Measurements from ENCODE around the gene COL4A1. TPM values are rescaled to one million over a fixed set of nuclear protein-coding genes. Genes with fewer than 3 reads are reported as not detected.

Gene COL4A1
- polyA plus RNA-seq (14.5 to 30.3 TPM (median 22.3 TPM) in 3 replicates), polyA minus RNA-seq (39.4 to 56.2 TPM (median 43.0 TPM) in 3 replicates)
- polyA plus RNA-seq (2011; ENCODE audit: low read depth): 1.3 TPM
- polyA plus RNA-seq (2011; cell fraction: cytosol; rRNA removed): 4.7 and 5.4 TPM in 2 replicates
- 40.7 and 46.5 TPM in 2 replicates for polyA plus RNA-seq (2011; cell fraction: nucleus; rRNA removed)
- 2.0 and 35.6 TPM in 2 replicates for polyA plus RNA-seq (2012; ENCODE audit: low replicate concordance)
- 12.3 TPM for polyA minus RNA-seq (2011; cell fraction: cytosol; rRNA and poly(A)+ RNA removed)
- 57.2 and 70.4 TPM in 2 replicates for polyA minus RNA-seq (2011; cell fraction: nucleus; rRNA and poly(A)+ RNA removed)

DNA sequence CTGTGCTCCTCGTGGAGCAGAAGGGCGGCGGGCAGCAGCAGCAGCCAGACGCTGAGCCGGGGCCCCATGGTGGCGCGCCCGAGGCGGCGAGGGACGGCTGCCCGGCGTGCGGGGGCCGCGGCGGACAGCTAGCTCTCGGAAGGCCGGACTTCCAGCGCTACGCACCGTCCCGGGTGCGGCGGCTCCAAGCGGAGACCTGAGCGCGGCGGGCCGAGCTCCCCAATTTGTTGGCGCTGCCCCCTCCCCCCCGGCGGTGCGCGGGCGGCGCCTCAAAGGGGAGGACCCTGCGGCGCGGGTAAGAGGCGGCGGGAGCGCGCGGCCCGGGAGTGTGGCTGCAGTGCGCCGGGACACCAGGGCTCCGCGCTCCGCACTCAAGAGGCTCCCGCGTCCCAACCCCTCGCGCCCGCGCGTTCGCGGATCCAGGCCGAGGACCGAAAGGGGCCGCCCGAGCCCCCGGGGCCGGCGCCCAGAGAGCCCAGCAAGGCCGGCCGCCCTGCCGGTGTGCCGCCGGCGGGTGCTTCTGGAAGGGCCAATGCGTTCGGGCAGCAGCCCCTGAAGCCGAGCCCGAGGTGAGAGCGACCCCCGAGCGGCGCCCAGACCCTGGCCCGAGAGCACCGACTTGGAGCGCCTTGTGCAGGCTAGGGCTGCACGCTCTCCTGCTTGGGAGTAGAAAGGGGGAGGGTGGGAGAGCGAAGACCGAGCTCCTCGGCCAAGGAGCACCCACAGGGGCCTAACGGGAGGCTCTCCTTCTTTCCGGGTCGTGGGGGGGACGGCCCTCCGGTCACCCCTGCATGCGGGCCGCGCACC is at the start of gene COL4A1, which contains the start of gene COL4A2:
Gene COL4A1, minus strand, starts transcription at position 198 of the 807 bp plus-strand sequence. Its CDS starts 130 bp downstream, at position 68.
Gene COL4A2, plus strand, starts transcription at position 325 of the 807 bp plus-strand sequence. CDS start 620 bp downstream, outside the sequence.
- H3K9me3 ChIP-seq (ENCODE audit: control insufficient read depth, low read depth, low read length): no peaks in the 10 kb centered on the region
- H3K79me2 ChIP-seq (ENCODE audit: control insufficient read depth, insufficient read depth, low read length): peaks cover 80% of the 10 kb centered on the region
- no peak for DNase-seq (ENCODE audit: low read depth, low spot score)
- peak within 1 kb of the TSS; percentile 80 for H3K9ac ChIP-seq (ENCODE audit: control insufficient read depth, extremely low read depth, insufficient read depth, low read length)
- peaks cover 3 to 14% of the 10 kb centered on the region in 2 experiments for H3K36me3 ChIP-seq (ENCODE audit: control insufficient read depth in 2 of 2, extremely low read depth in 1 of 2, insufficient read depth in 2 of 2, low read length in 2 of 2)
- dilution Hi-C loops (cut with MboI; ENCODE audit: extremely low pct_ligation_motif_present, low sequenced_read_pairs): no loop called here
- peaks cover 42% of the 10 kb centered on the region for H3K4me1 ChIP-seq (ENCODE audit: control insufficient read depth, extremely low read depth, insufficient read depth, low read length)
- H3K9me1 ChIP-seq (ENCODE audit: control insufficient read depth, extremely low read depth, insufficient read depth, low read length): peaks cover 2% of the 10 kb centered on the region
- H3K27ac ChIP-seq (ENCODE audit: control insufficient read depth, insufficient read depth, low read length): peak within 1 kb of the TSS; percentile 54
- H3K4me2 ChIP-seq (ENCODE audit: control insufficient read depth, extremely low read depth, insufficient read depth, low read depth, low read length): peak within 1 kb of the TSS; percentile 93
- H4K20me1 ChIP-seq (ENCODE audit: control insufficient read depth, extremely low read depth, insufficient read depth, low read length): no peaks in the 10 kb centered on the region
- no peak for FAIRE-seq
- peak within 1 kb of the TSS; percentile 74 to 92 (median 79) for H3K4me3 ChIP-seq (ENCODE audit: control insufficient read depth in 2 of 3, extremely low read depth in 1 of 3, insufficient read depth in 2 of 3, low read depth in 1 of 3, low read length in 3 of 3)
- H2AFZ ChIP-seq (ENCODE audit: control insufficient read depth, low read length): peak within 1 kb of the TSS; percentile 78
- TF ChIP-seq CTCF (optimal IDR thresholded peaks at IDR 0.05 in 1 of 3, IDR thresholded peaks at IDR 0.05 in 1 of 3, conservative IDR thresholded peaks at IDR 0.05 in 1 of 3; ENCODE audit: extremely low read depth in 1 of 3, insufficient read depth in 2 of 3, low read length in 3 of 3) (no peak), EZH2 (IDR thresholded peaks at IDR 0.05; ENCODE audit: low read length) (no peak)
- no peaks in the 10 kb centered on the region for H3K27me3 ChIP-seq (ENCODE audit: control insufficient read depth, extremely low read depth, insufficient read depth, low read length)

- no peak overlapping the region for H3K27ac ChIP-seq (ENCODE audit: control insufficient read depth, insufficient read depth, low read length)
- peaks cover 32% of the 10 kb centered on the region for H3K79me2 ChIP-seq (ENCODE audit: control insufficient read depth, insufficient read depth, low read length)
- no peaks in the 10 kb centered on the region for H3K9me3 ChIP-seq (ENCODE audit: control insufficient read depth, low read depth, low read length)
- TF ChIP-seq EZH2 (IDR thresholded peaks at IDR 0.05; ENCODE audit: low read length) (no peak), CTCF (optimal IDR thresholded peaks at IDR 0.05 in 1 of 3, IDR thresholded peaks at IDR 0.05 in 1 of 3, conservative IDR thresholded peaks at IDR 0.05 in 1 of 3; ENCODE audit: extremely low read depth in 1 of 3, insufficient read depth in 2 of 3, low read length in 3 of 3) (no peak)
- H2AFZ ChIP-seq (ENCODE audit: control insufficient read depth, low read length): no peak overlapping the region
- no peak for DNase-seq (ENCODE audit: low read depth, low spot score)
- peaks cover 2% of the 10 kb centered on the region for H3K4me1 ChIP-seq (ENCODE audit: control insufficient read depth, extremely low read depth, insufficient read depth, low read length)
- H3K9me1 ChIP-seq (ENCODE audit: control insufficient read depth, extremely low read depth, insufficient read depth, low read length): peaks cover 3% of the 10 kb centered on the region
- dilution Hi-C loops (cut with MboI; ENCODE audit: extremely low pct_ligation_motif_present, low sequenced_read_pairs): no loop called here
- no peaks in the 10 kb centered on the region for H3K27me3 ChIP-seq (ENCODE audit: control insufficient read depth, extremely low read depth, insufficient read depth, low read length)
- H3K9ac ChIP-seq (ENCODE audit: control insufficient read depth, extremely low read depth, insufficient read depth, low read length): no peak overlapping the region
- no peak for FAIRE-seq
- H4K20me1 ChIP-seq (ENCODE audit: control insufficient read depth, extremely low read depth, insufficient read depth, low read length): peaks cover 2% of the 10 kb centered on the region
- H3K4me3 ChIP-seq (ENCODE audit: control insufficient read depth in 2 of 3, extremely low read depth in 1 of 3, insufficient read depth in 2 of 3, low read depth in 1 of 3, low read length in 3 of 3): no peak overlapping the region
- H3K4me2 ChIP-seq (ENCODE audit: control insufficient read depth, extremely low read depth, insufficient read depth, low read depth, low read length): no peak overlapping the region
- peaks cover 2 to 10% of the 10 kb centered on the region in 2 experiments for H3K36me3 ChIP-seq (ENCODE audit: control insufficient read depth in 2 of 2, extremely low read depth in 1 of 2, insufficient read depth in 2 of 2, low read length in 2 of 2)
Measured at GRCh38 chr13:110356362-110356761, 49.4 kb upstream of the COL4A1 start.

Measured in keratinocyte (primary cell).